HG03460 (cell line): ENCODE data around the gene IRGQ.
"Not testable (repeated sequence)": the region's sequence is repeated elsewhere in the genome, so short reads cannot be mapped to it uniquely, and the experiment has no call there.

Experiments
- ATAC-seq: cut with Tn5 transposase; IDR thresholded peaks from one replicate; pipeline ENCODE4 v1.9.1; 2021; ENCODE audit not compliant: unreplicated experiment

The IRGQ gene

GRCh38 chr19:43595999-43596841 lies at the start of gene IRGQ, which contains the start of gene ZNF576:
Gene IRGQ, minus strand, starts transcription at chr19:43596134. Its CDS starts 796 bp downstream, at chr19:43595338.
Gene ZNF576, plus strand, starts transcription at chr19:43596595. Its CDS starts 514 bp downstream, at chr19:43597109.
- ATAC-seq: peak; percentile 63

- ATAC-seq: no peak
Measured at GRCh38 chr19:43644181-43644580, 48.2 kb upstream of the IRGQ start.

- no peak for ATAC-seq
Measured at GRCh38 chr19:43643326-43643725, 47.4 kb upstream of the IRGQ start.

GRCh38 chr19:43642531-43642930 lies 46.6 kb upstream of the IRGQ start:
- ATAC-seq: no peak

GRCh38 chr19:43641333-43641732 lies 45.4 kb upstream of the IRGQ start:
- no peak for ATAC-seq

- ATAC-seq: no peak
Measured at GRCh38 chr19:43640424-43640757, 44.5 kb upstream of the IRGQ start.

GRCh38 chr19:43639519-43640423 lies 43.8 kb upstream of the IRGQ start, which contains the start of gene CADM4:
Gene CADM4, minus strand, starts transcription at chr19:43639850. Its CDS starts 60 bp downstream, at chr19:43639790.
- no peak for ATAC-seq

- no peak for ATAC-seq
Measured at GRCh38 chr19:43638995-43639518, 43.1 kb upstream of the IRGQ start.

- no peak for ATAC-seq
Measured at GRCh38 chr19:43638214-43638994, 42.5 kb upstream of the IRGQ start.

- ATAC-seq: no peak
Measured at GRCh38 chr19:43636121-43636683, 40.3 kb upstream of the IRGQ start.

- ATAC-seq: not testable (repeated sequence)
Measured at GRCh38 chr19:43635561-43635940, 39.6 kb upstream of the IRGQ start.

- ATAC-seq: no peak
Measured at GRCh38 chr19:43634872-43635560, 39.1 kb upstream of the IRGQ start.

GRCh38 chr19:43634506-43634871 lies 38.6 kb upstream of the IRGQ start:
- no peak for ATAC-seq

GRCh38 chr19:43634068-43634467 lies 38.1 kb upstream of the IRGQ start:
- ATAC-seq: no peak

- ATAC-seq: no peak
Measured at GRCh38 chr19:43633520-43633919, 37.6 kb upstream of the IRGQ start.

GRCh38 chr19:43631491-43631890 lies 35.6 kb upstream of the IRGQ start:
- no peak for ATAC-seq

- ATAC-seq: no peak
Measured at GRCh38 chr19:43628646-43629326, 32.9 kb upstream of the IRGQ start.

GRCh38 chr19:43626838-43627237 lies 30.9 kb upstream of the IRGQ start:
- ATAC-seq: no peak

- ATAC-seq: no peak
Measured at GRCh38 chr19:43625918-43626579, 30.1 kb upstream of the IRGQ start.
